Esophagus squamous epithelium (tissue), 4 donors: ENCODE data around the gene VWA1.

Experiments used
- CTCF ChIP-seq, 6 experiments: fragments of 450-650 bp in 4 of 6; fragments of 200-600 bp in 2 of 6; sonication (generic) in 2 of 6; IDR thresholded peaks; one replicate each; pipeline ENCODE4 v1.5.1; 2016 to 2019; ENCODE audit warnings: antibody characterized with exemption in 6 of 6, mild to moderate bottlenecking in 4 of 6, moderate library complexity in 4 of 6
- POLR2A ChIP-seq, 4 donors: fragments of 450-650 bp; IDR thresholded peaks; one replicate each; pipeline ENCODE4 v1.6.1; 2017; ENCODE audit warnings: antibody characterized with exemption in 4 of 4, mild to moderate bottlenecking in 4 of 4, moderate library complexity in 3 of 4

- no peak for TF ChIP-seq POLR2A (IDR thresholded peaks at IDR 0.05)
- no peak for TF ChIP-seq CTCF (IDR thresholded peaks at IDR 0.05)
Observed at GRCh38 chr1:1438531-1439381, 3.3 kb downstream of the VWA1 start.
